Small intestine (tissue), 7 donors: Measurements from ENCODE around the gene PDE3A. TPM values are rescaled to one million over a fixed set of nuclear protein-coding genes. Genes with fewer than 3 reads are reported as not detected.

Source experiments
- DNase-seq, 2 donors: peaks; one replicate each; pipeline versions ENCODE4 v3.0.0 to v3.0.0-alpha.2; 2013
- FAIRE-seq: peaks from 2 replicates; lab custom pipeline; 2012; peaks lifted over from hg19 to GRCh38; lab: Jason Lieb, UNC
- H3K27ac ChIP-seq, 3 donors: one replicate each; pipeline ENCODE4 v1.5.1; 2013; ENCODE audit warnings: low read length in 2 of 3, mild to moderate bottlenecking in 2 of 3, control low read depth in 1 of 3, inconsistent platforms in 1 of 3, low read depth in 1 of 3, moderate library complexity in 1 of 3
- H3K27me3 ChIP-seq, 3 donors: one replicate each; pipeline ENCODE4 v1.6.1; 2013; ENCODE audit warnings: low read length in 3 of 3, inconsistent platforms in 1 of 3; ENCODE audit not compliant: control insufficient read depth in 3 of 3, insufficient read depth in 3 of 3
- H3K36me3 ChIP-seq, 3 donors: one replicate each; pipeline ENCODE4 v1.6.1; 2013; ENCODE audit warnings: low read length in 3 of 3, inconsistent platforms in 1 of 3, low read depth in 1 of 3, mild to moderate bottlenecking in 1 of 3, moderate library complexity in 1 of 3; ENCODE audit not compliant: control insufficient read depth in 3 of 3, insufficient read depth in 2 of 3
- H3K4me1 ChIP-seq, 3 donors: one replicate each; pipeline ENCODE4 v1.6.1; 2013; ENCODE audit warnings: low read length in 2 of 3, inconsistent platforms in 1 of 3, low read depth in 1 of 3, mild to moderate bottlenecking in 1 of 3, moderate library complexity in 1 of 3; ENCODE audit not compliant: control insufficient read depth in 3 of 3, insufficient read depth in 2 of 3
- H3K4me3 ChIP-seq, 3 donors: one replicate each; pipeline ENCODE4 v1.5.1; 2013; ENCODE audit warnings: low read length in 3 of 3, control low read depth in 1 of 3, inconsistent platforms in 1 of 3, low read depth in 1 of 3, mild to moderate bottlenecking in 1 of 3, moderate library complexity in 1 of 3
- H3K9me3 ChIP-seq, 2 donors: one replicate each; pipeline ENCODE4 v1.6.1; 2013; ENCODE audit warnings: low read depth in 1 of 2, low read length in 1 of 2; ENCODE audit not compliant: control insufficient read depth in 2 of 2, insufficient read depth in 1 of 2
- WGBS, 3 donors: extraction: QIAGEN DNeasy Blood & Tissue Kit; methylation state at CpG; one replicate each; pipeline ENCODE4 v1.1.7; 2013; 5-methylcytosine and 5-hydroxymethylcytosine counted together
- polyA plus RNA-seq, 4 donors: library from polyadenylated mRNA; stranded (reverse) in 3 of 4; unstranded in 1 of 4; fragments of 200-250 nt in 3 of 4; fragments of 120-200 nt in 1 of 4; gene quantifications; one replicate each; pipeline versions ENCODE4 v1.2.1 to v1.2.3, GENCODE V29; 2013
- donor health status: healthy with polysubstance abuse.
- donor health status: control.
- donor health status: control.
- donor health status: Bipolar disorder and iron deficiency.
- donor health status: healthy.

Gene PDE3A
- polyA plus RNA-seq, 4 donors, result 2.4 to 79.4 (median 6.6) TPM

GRCh38 chr12:20472102-20472782, 103.9 kb downstream of the PDE3A start:
- WGBS, 3 donors, result 54 to 85% (median 82%) methylated on average over 2 of the region's 2 CpGs

GRCh38 chr12:20473133-20473532, 104.8 kb downstream of the PDE3A start:
- Histone ChIP-seq H3K9me3 (peaks cover 0 to 4% of the 10 kb centered on the region in 2 donors), H3K27ac (no peak overlapping the region), H3K27me3 (no peaks in the 10 kb centered on the region), H3K4me1 (peaks cover 0 to 3% (median 0%) of the 10 kb centered on the region in 3 donors), H3K36me3 (peaks cover 0 to 3% (median 0%) of the 10 kb centered on the region in 3 donors), H3K4me3 (no peak overlapping the region)
- FAIRE-seq, result no peak
- DNase-seq, result no peak
- 88 to 96% (median 93%) methylated on average over 5 of the region's 5 CpGs for WGBS, 3 donors

More at GRCh38 chr12:20472102-20472782, 103.9 kb downstream of the PDE3A start:
- Histone ChIP-seq H3K27ac (no peak overlapping the region), H3K4me3 (no peak overlapping the region), H3K9me3 (peaks cover 0 to 4% of the 10 kb centered on the region in 2 donors), H3K27me3 (no peaks in the 10 kb centered on the region), H3K36me3 (peaks cover 0 to 3% (median 0%) of the 10 kb centered on the region in 3 donors), H3K4me1 (peaks cover 0 to 3% (median 0%) of the 10 kb centered on the region in 3 donors)
- no peak for DNase-seq
- no peak for FAIRE-seq

DNA sequence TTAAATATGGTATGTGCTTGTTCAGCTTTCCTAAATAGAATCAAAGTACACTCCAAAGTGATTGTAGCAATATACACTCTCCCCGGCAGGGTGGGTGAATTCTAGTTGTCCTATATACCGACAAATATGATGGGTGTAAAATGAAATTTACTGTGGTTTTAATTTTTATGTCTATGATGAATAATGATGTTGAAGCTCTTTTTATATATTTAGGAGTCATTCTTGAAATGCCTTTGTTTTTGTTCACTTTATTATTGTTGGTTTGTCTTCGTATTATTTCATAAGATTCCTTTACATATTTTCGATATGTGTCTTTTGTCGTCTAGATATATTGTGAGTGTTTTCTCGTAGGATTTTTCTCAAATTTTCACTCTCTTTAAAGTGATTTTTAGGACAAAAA, 105.7 kb downstream of the PDE3A start:
- DNase-seq, result no peak
- 95 to 96% (median 96%) methylated on average over 6 of the region's 6 CpGs for WGBS, 3 donors
- Histone ChIP-seq H3K27ac (no peak overlapping the region), H3K4me3 (no peak overlapping the region), H3K36me3 (peaks cover 0 to 3% (median 0%) of the 10 kb centered on the region in 3 donors), H3K4me1 (peaks cover 0 to 3% (median 0%) of the 10 kb centered on the region in 3 donors), H3K27me3 (no peaks in the 10 kb centered on the region), H3K9me3 (peaks cover 0 to 4% of the 10 kb centered on the region in 2 donors)
- no peak for FAIRE-seq

- Histone ChIP-seq H3K9me3 (peaks cover 0 to 4% of the 10 kb centered on the region in 2 donors), H3K36me3 (peaks cover 0 to 3% (median 0%) of the 10 kb centered on the region in 3 donors), H3K27ac (no peak overlapping the region), H3K27me3 (no peaks in the 10 kb centered on the region), H3K4me3 (no peak overlapping the region), H3K4me1 (peaks cover 0 to 3% (median 0%) of the 10 kb centered on the region in 3 donors)
- WGBS, 3 donors, result 81 to 90% (median 87%) methylated on average over 4 of the region's 4 CpGs
- FAIRE-seq (no peak), DNase-seq (no peak)
Measured at GRCh38 chr12:20474443-20474842, 106.1 kb downstream of the PDE3A start.

DNA sequence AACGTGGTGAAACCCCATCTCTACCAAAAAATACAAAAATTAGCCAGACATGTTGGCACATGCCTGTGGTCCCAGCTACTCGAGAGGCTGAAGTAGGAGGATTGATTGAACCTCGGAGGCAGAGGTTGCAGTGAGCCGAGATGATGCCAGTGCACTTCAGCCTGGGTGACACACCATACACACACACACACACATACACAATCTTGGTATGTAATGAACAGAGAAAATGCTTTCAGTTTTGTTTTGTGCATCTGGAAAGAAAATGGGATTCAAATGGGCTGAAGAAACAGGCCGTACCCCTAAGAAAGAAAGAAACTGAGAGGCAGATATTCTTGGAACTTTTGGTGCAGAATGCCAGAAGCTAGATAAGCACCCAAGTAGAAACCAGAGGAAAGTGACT, 107.2 kb downstream of the PDE3A start:
- Histone ChIP-seq H3K27ac (no peak overlapping the region), H3K4me1 (peaks cover 0 to 3% (median 0%) of the 10 kb centered on the region in 3 donors), H3K9me3 (peaks cover 0 to 4% of the 10 kb centered on the region in 2 donors), H3K36me3 (peaks cover 0 to 3% (median 0%) of the 10 kb centered on the region in 3 donors), H3K4me3 (no peak overlapping the region), H3K27me3 (no peaks in the 10 kb centered on the region)
- WGBS, 3 donors, result 44 to 59% (median 51%) methylated on average over 5 of the region's 5 CpGs
- FAIRE-seq, result no peak
- DNase-seq, result peak in 1 of 2 donors; percentile 38

- no peaks in the 10 kb centered on the region for H3K27me3 ChIP-seq
- 65 to 79% (median 66%) methylated on average over 2 of the region's 2 CpGs for WGBS, 3 donors
- H3K36me3 ChIP-seq, result peaks cover 0 to 3% (median 0%) of the 10 kb centered on the region in 3 donors
- H3K4me1 ChIP-seq, result peaks cover 0 to 3% (median 0%) of the 10 kb centered on the region in 3 donors
- H3K27ac ChIP-seq, result no peak overlapping the region
- no peak overlapping the region for H3K4me3 ChIP-seq
- DNase-seq, result no peak
- no peak for FAIRE-seq
- peaks cover 0 to 4% of the 10 kb centered on the region in 2 donors for H3K9me3 ChIP-seq
Measured at GRCh38 chr12:20476551-20476950, 108.2 kb downstream of the PDE3A start.

DNA sequence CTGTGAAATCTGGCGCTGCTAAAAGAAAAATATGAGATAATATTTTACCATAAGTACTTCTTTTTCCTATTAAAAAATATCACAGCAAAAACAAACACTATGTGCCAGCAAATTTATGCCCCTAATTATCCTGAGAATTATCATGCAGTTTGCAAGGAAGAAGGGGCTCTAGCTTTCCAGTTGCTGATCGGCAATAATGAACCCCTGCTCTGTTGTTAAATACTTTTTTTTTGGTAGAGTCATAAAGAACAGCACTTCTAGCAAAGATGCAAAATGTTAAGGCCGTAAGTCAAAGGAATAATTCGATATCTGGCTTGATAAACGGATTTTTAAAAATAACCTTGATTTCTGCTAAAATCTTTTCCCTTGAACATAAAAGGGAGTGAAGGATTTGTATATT, 108.9 kb downstream of the PDE3A start:
- H3K27me3 ChIP-seq, result no peaks in the 10 kb centered on the region
- whole genome bisulfite sequencing, 3 donors, result 82 to 94% (median 84%) methylated on average over 5 of the region's 5 CpGs
- H3K27ac ChIP-seq, result no peak overlapping the region
- DNase-seq, result no peak
- peaks cover 0 to 3% (median 0%) of the 10 kb centered on the region in 3 donors for H3K36me3 ChIP-seq
- peaks cover 0 to 3% (median 0%) of the 10 kb centered on the region in 3 donors for H3K4me1 ChIP-seq
- H3K9me3 ChIP-seq, result peaks cover 0 to 4% of the 10 kb centered on the region in 2 donors
- FAIRE-seq, result no peak
- H3K4me3 ChIP-seq, result no peak overlapping the region

- FAIRE-seq (no peak), DNase-seq (no peak)
- H3K4me3 ChIP-seq, result no peak overlapping the region
- H3K36me3 ChIP-seq, result peaks cover 0 to 3% (median 0%) of the 10 kb centered on the region in 3 donors
- H3K27me3 ChIP-seq, result no peaks in the 10 kb centered on the region
- 71 to 86% (median 80%) methylated on average over 4 of the region's 4 CpGs for WGBS, 3 donors
- peaks cover 0 to 3% (median 0%) of the 10 kb centered on the region in 3 donors for H3K4me1 ChIP-seq
- H3K27ac ChIP-seq, result no peak overlapping the region
- peaks cover 0 to 4% of the 10 kb centered on the region in 2 donors for H3K9me3 ChIP-seq
Measured at GRCh38 chr12:20477672-20478071, 109.3 kb downstream of the PDE3A start.
